PFSK-1 (cell line): ENCODE results near the gene NAP1L4.

ENCODE experiments used
- POLR2AphosphoS5 ChIP-seq: IDR thresholded peaks from 2 replicates; pipeline ENCODE4 v1.6.1; 2012; ENCODE audit warnings: low read depth, mild to moderate bottlenecking, control low read depth, low read length, moderate library complexity
- TAF1 ChIP-seq: IDR thresholded peaks from 2 replicates; pipeline ENCODE4 v1.6.1; 2012; ENCODE audit warnings: low read length, control low read depth, borderline replicate concordance; ENCODE audit not compliant: insufficient read depth

- TF ChIP-seq TAF1 (no peak), POLR2AphosphoS5 (no peak)
These were observed 51.8 kb downstream of the NAP1L4 start for GRCh38 chr11:2940147-2940920.
